IMR-90 (cell line): ENCODE data around the gene EMID1.

Experiments used
- BHLHE40 ChIP-seq: fragments of 150-350 bp; IDR thresholded peaks from 2 replicates; pipeline ENCODE4 v1.6.1; 2016; ENCODE audit warnings: mild to moderate bottlenecking, low read depth, low read length
- MAFK ChIP-seq: IDR thresholded peaks from 2 replicates; pipeline ENCODE4 v1.6.1; 2012; ENCODE audit warnings: low read depth, low read length, improper control_type of control experiment
- POLR2A ChIP-seq: IDR thresholded peaks from 2 replicates; pipeline ENCODE4 v1.6.1; 2012; ENCODE audit warnings: mild to moderate bottlenecking, low read depth, low read length
- RAD21 ChIP-seq: IDR thresholded peaks from 2 replicates; pipeline ENCODE4 v1.6.1; 2012; ENCODE audit warnings: low read length, improper control_type of control experiment
- RCOR1 ChIP-seq: IDR thresholded peaks from 2 replicates; pipeline ENCODE4 v1.6.1; 2012; ENCODE audit warnings: mild to moderate bottlenecking, low read length, improper control_type of control experiment; ENCODE audit not compliant: insufficient replicate concordance
- RFX5 ChIP-seq: IDR thresholded peaks from 2 replicates; pipeline ENCODE4 v1.8.0; 2012; ENCODE audit warnings: low read depth, mild to moderate bottlenecking, low read length, moderate library complexity
- SMC3 ChIP-seq: fragments of 150-350 bp; IDR thresholded peaks from 2 replicates; pipeline ENCODE4 v1.6.1; 2016; ENCODE audit warnings: low read depth, mild to moderate bottlenecking, antibody characterized with exemption, low read length, moderate library complexity
- TF ChIP-seq, protein P1 (sequence below): conservative IDR thresholded peaks from 2 replicates; pipeline ENCODE4 v1.5.1; 2012; ENCODE audit warnings: mild to moderate bottlenecking, low read depth, low read length, improper control_type of control experiment
- TF ChIP-seq, protein P2 (sequence below): fragments of 150-350 bp; IDR thresholded peaks from 2 replicates; pipeline ENCODE4 v1.6.1; 2016; ENCODE audit warnings: low read depth, mild to moderate bottlenecking, low read length, moderate library complexity, borderline replicate concordance

DNA sequence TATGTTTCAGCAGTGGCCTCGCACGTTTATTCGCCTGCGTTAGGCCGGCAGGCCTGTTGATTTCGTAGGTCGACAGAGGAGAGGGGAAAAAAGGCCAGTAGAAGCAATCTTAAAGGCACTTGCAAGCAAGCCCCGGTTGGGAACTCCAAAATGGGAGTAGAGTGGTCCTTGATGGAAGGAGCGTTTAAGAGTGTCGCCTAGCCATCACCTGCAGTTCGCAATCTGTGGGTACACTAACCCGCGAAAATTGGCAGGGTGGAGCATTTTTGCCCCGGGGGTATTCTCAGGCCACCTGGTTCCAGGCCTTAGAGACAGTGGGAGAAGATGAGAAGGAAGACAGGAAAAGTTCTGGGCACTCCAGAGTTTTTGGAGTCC is 63.5 kb downstream of the EMID1 start:
- no peak for TF ChIP-seq MAFK
- TF ChIP-seq, protein P1, sequence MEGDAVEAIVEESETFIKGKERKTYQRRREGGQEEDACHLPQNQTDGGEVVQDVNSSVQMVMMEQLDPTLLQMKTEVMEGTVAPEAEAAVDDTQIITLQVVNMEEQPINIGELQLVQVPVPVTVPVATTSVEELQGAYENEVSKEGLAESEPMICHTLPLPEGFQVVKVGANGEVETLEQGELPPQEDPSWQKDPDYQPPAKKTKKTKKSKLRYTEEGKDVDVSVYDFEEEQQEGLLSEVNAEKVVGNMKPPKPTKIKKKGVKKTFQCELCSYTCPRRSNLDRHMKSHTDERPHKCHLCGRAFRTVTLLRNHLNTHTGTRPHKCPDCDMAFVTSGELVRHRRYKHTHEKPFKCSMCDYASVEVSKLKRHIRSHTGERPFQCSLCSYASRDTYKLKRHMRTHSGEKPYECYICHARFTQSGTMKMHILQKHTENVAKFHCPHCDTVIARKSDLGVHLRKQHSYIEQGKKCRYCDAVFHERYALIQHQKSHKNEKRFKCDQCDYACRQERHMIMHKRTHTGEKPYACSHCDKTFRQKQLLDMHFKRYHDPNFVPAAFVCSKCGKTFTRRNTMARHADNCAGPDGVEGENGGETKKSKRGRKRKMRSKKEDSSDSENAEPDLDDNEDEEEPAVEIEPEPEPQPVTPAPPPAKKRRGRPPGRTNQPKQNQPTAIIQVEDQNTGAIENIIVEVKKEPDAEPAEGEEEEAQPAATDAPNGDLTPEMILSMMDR = no peak
- TF ChIP-seq POLR2A = no peak
- TF ChIP-seq, protein P2, sequence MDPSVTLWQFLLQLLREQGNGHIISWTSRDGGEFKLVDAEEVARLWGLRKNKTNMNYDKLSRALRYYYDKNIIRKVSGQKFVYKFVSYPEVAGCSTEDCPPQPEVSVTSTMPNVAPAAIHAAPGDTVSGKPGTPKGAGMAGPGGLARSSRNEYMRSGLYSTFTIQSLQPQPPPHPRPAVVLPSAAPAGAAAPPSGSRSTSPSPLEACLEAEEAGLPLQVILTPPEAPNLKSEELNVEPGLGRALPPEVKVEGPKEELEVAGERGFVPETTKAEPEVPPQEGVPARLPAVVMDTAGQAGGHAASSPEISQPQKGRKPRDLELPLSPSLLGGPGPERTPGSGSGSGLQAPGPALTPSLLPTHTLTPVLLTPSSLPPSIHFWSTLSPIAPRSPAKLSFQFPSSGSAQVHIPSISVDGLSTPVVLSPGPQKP = no peak
- no peak for TF ChIP-seq BHLHE40
- TF ChIP-seq SMC3 = no peak
- no peak for TF ChIP-seq RFX5
- no peak for TF ChIP-seq RCOR1
- no peak for TF ChIP-seq RAD21
